Activated T-helper 1 cell treated with Interleukin-2 at 50 U/mL for 16 hours (primary cell): Measurements from ENCODE around the gene NAA80.

Experiments
- DNase-seq: peaks from one replicate; pipeline ENCODE4 v3.0.0-alpha.2; 2020; ENCODE audit warnings: low read depth

Gene NAA80

GRCh38 chr3:50298836-50299637 is at the start of gene NAA80, which contains the start of gene HYAL3:
TSS of gene NAA80 (minus strand) at chr3:50299405. CDS start at chr3:50297463, 1,942 bp downstream.
TSS of gene HYAL3 (minus strand) at chr3:50299405. CDS start at chr3:50295602, 3,803 bp downstream.
- DNase-seq = peak; percentile 98

- peak; percentile 70 for DNase-seq
Observed at GRCh38 chr3:50347187-50347813, 48.1 kb upstream of the NAA80 start.

- DNase-seq = peak; percentile 65
Observed at GRCh38 chr3:50345586-50346234, 46.5 kb upstream of the NAA80 start, which contains the start of gene ZMYND10. TSS of gene ZMYND10 (minus strand) at chr3:50345732. CDS start at chr3:50345579, 153 bp downstream.

GRCh38 chr3:50345008-50345407 is 45.8 kb upstream of the NAA80 start:
- no peak for DNase-seq

- no peak for DNase-seq
Observed at GRCh38 chr3:50342813-50343633, 43.8 kb upstream of the NAA80 start.

- DNase-seq = no peak
Observed at GRCh38 chr3:50341996-50342650, 42.9 kb upstream of the NAA80 start.

GRCh38 chr3:50341537-50341936 is 42.3 kb upstream of the NAA80 start:
- DNase-seq = no peak

GRCh38 chr3:50340448-50341329 is 41.5 kb upstream of the NAA80 start, which contains the start of gene RASSF1:
TSS of gene RASSF1 (minus strand) at chr3:50340836. CDS start at chr3:50340805, 31 bp downstream.
- DNase-seq = peak; percentile 49

- DNase-seq = no peak
Observed at GRCh38 chr3:50340147-50340447, 40.9 kb upstream of the NAA80 start.

GRCh38 chr3:50339485-50340146 is 40.4 kb upstream of the NAA80 start:
- no peak for DNase-seq

- no peak for DNase-seq
Observed at GRCh38 chr3:50338965-50339364, 39.8 kb upstream of the NAA80 start.

GRCh38 chr3:50337175-50337861 is 38.1 kb upstream of the NAA80 start:
- DNase-seq = peak; percentile 91

GRCh38 chr3:50336452-50337174 is 37.4 kb upstream of the NAA80 start:
- DNase-seq = no peak

GRCh38 chr3:50334339-50335075 is 35.3 kb upstream of the NAA80 start:
- no peak for DNase-seq

- no peak for DNase-seq
Observed at GRCh38 chr3:50333744-50334328, 34.6 kb upstream of the NAA80 start.

- no peak for DNase-seq
Observed at GRCh38 chr3:50331364-50331907, 32.2 kb upstream of the NAA80 start.

- DNase-seq = no peak
Observed at GRCh38 chr3:50330330-50330729, 31.1 kb upstream of the NAA80 start.
